WTC11 (cell line): ENCODE measurements around the gene CFHR4. TPM values are rescaled to one million over a fixed set of nuclear protein-coding genes. Genes with fewer than 3 reads are reported as not detected.

Experiments used
- ATAC-seq: fragments of 200-7000 bp; cut with Tn5 transposase; 2 replicates; pipeline ENCODE4 v1.10.0; 2021; ENCODE audit warnings: mild to moderate bottlenecking, moderate library complexity
- CTCF ChIA-PET: fragments of 300-600 bp; sonication (Branson Sonifier 250); formaldehyde crosslinking; loops from one replicate; lab custom pipeline; 2021; ENCODE audit warnings: antibody characterized with exemption; lab: Charles Lee
- POLR2A ChIA-PET: fragments of 350-600 bp; sonication (Branson Sonifier 250); formaldehyde crosslinking; loops from one replicate; lab custom pipeline; 2021; ENCODE audit warnings: antibody characterized with exemption; lab: Charles Lee
- DNase-seq: peaks from one replicate; pipeline ENCODE4 v3.0.0; 2021; ENCODE audit warnings: low spot score
- H3K27ac Mint-ChIP-seq: 2 replicates; pipeline ENCODE4 v1.8.0; 2021; ENCODE audit warnings: mixed read lengths
- H3K27me3 Mint-ChIP-seq: 2 replicates; pipeline ENCODE4 v1.8.0; 2021; ENCODE audit warnings: low read depth, mild to moderate bottlenecking, moderate library complexity, mixed read lengths
- H3K36me3 Mint-ChIP-seq: 2 replicates; pipeline ENCODE4 v1.8.0; 2021; ENCODE audit warnings: mixed read lengths
- H3K4me1 Mint-ChIP-seq: 2 replicates; pipeline ENCODE4 v1.8.0; 2022; ENCODE audit warnings: mixed read lengths
- H3K4me3 Mint-ChIP-seq: 2 replicates; pipeline ENCODE4 v1.8.0; 2021; ENCODE audit warnings: mild to moderate bottlenecking, moderate library complexity, mixed read lengths
- H3K9me3 Mint-ChIP-seq: 2 replicates; pipeline ENCODE4 v1.8.0; 2021; ENCODE audit warnings: mixed read lengths
- ATF2 ChIP-seq: sonication (generic); formaldehyde crosslinking; IDR thresholded peaks from 2 replicates; pipeline ENCODE4 v1.8.1; 2022; ENCODE audit warnings: low read depth, missing genetic modification reagents, borderline replicate concordance
- CREB1 ChIP-seq: sonication (generic); formaldehyde crosslinking; IDR thresholded peaks from 2 replicates; pipeline ENCODE4 v1.8.0; 2023; ENCODE audit warnings: mild to moderate bottlenecking, missing genetic modification reagents
- FOXJ3 ChIP-seq: sonication (generic); formaldehyde crosslinking; IDR thresholded peaks from 2 replicates; pipeline ENCODE4 v1.9.0; 2021; ENCODE audit warnings: missing genetic modification reagents, mild to moderate bottlenecking, borderline replicate concordance
- GABPB1 ChIP-seq: sonication (generic); formaldehyde crosslinking; IDR thresholded peaks from 2 replicates; pipeline ENCODE4 v1.8.1; 2023; ENCODE audit warnings: mild to moderate bottlenecking, missing genetic modification reagents
- GRHL2 ChIP-seq: fragments of 250-450 bp; sonication (Bioruptor Pico); IDR thresholded peaks from 2 replicates; pipeline ENCODE4 v1.8.0; 2022; ENCODE audit warnings: mild to moderate bottlenecking, moderate library complexity; ENCODE audit not compliant: insufficient replicate concordance, severe bottlenecking
- MLX ChIP-seq: sonication (generic); formaldehyde crosslinking; IDR thresholded peaks from 2 replicates; pipeline ENCODE4 v1.8.1; 2023; ENCODE audit warnings: mild to moderate bottlenecking, missing genetic modification reagents, moderate library complexity
- MXD4 ChIP-seq: fragments of 250-450 bp; sonication (Bioruptor Pico); IDR thresholded peaks from 2 replicates; pipeline ENCODE4 v1.8.0; 2021; ENCODE audit warnings: mild to moderate bottlenecking, moderate library complexity, borderline replicate concordance
- RELA ChIP-seq: sonication (generic); formaldehyde crosslinking; IDR thresholded peaks from 2 replicates; pipeline ENCODE4 v1.8.1; 2022; ENCODE audit warnings: missing genetic modification reagents, mild to moderate bottlenecking, borderline replicate concordance
- SMAD4 ChIP-seq: sonication (generic); formaldehyde crosslinking; IDR thresholded peaks from 2 replicates; pipeline ENCODE4 v1.8.0; 2022; ENCODE audit warnings: mild to moderate bottlenecking, missing genetic modification reagents
- SOX15 ChIP-seq: fragments of 250-450 bp; sonication (Bioruptor Pico); IDR thresholded peaks from 2 replicates; pipeline ENCODE4 v1.9.0; 2021; ENCODE audit warnings: mild to moderate bottlenecking
- STAT6 ChIP-seq: sonication (generic); formaldehyde crosslinking; conservative IDR thresholded peaks from 2 replicates; pipeline ENCODE4 v1.8.1; 2023; ENCODE audit warnings: mild to moderate bottlenecking, low read depth, missing genetic modification reagents, moderate library complexity
- TEAD1 ChIP-seq: sonication (generic); formaldehyde crosslinking; IDR thresholded peaks from 2 replicates; pipeline ENCODE4 v1.8.0; 2022; ENCODE audit warnings: mild to moderate bottlenecking, missing genetic modification reagents
- ZBTB21 ChIP-seq: sonication (generic); formaldehyde crosslinking; IDR thresholded peaks from 2 replicates; pipeline ENCODE4 v1.8.1; 2023; ENCODE audit warnings: mild to moderate bottlenecking, missing genetic modification reagents, borderline replicate concordance
- ZNF138 ChIP-seq: sonication (generic); formaldehyde crosslinking; conservative IDR thresholded peaks from 2 replicates; pipeline ENCODE4 v1.8.1; 2022; ENCODE audit warnings: mild to moderate bottlenecking, moderate library complexity, missing genetic modification reagents
- ZNF263 ChIP-seq: sonication (generic); formaldehyde crosslinking; IDR thresholded peaks from 2 replicates; pipeline ENCODE4 v1.8.1; 2022; ENCODE audit warnings: low read depth, mild to moderate bottlenecking, moderate library complexity, missing genetic modification reagents
- ZNF416 ChIP-seq: fragments of 250-450 bp; sonication (Bioruptor Pico); IDR thresholded peaks from 2 replicates; pipeline ENCODE4 v1.9.0; 2021; ENCODE audit warnings: mild to moderate bottlenecking, inconsistent platforms
- ZNF423 ChIP-seq: fragments of 250-450 bp; sonication (Bioruptor Pico); IDR thresholded peaks from 2 replicates; pipeline ENCODE4 v2.1.2; 2022; ENCODE audit warnings: mild to moderate bottlenecking, moderate library complexity
- total RNA-seq: library from RNA; stranded (reverse); gene quantifications from 3 replicates; pipeline ENCODE4 v1.2.3, GENCODE V29; 2021
- TF ChIP-seq, protein P1 (sequence below): sonication (generic); formaldehyde crosslinking; IDR thresholded peaks from 2 replicates; pipeline ENCODE4 v1.8.0; 2022; ENCODE audit warnings: mild to moderate bottlenecking, missing genetic modification reagents
- TF ChIP-seq, protein P2 (sequence below): fragments of 250-450 bp; sonication (Bioruptor Pico); conservative IDR thresholded peaks from 2 replicates; pipeline ENCODE4 v1.9.0; 2021; ENCODE audit warnings: mild to moderate bottlenecking
- TF ChIP-seq, protein P3 (sequence below): sonication (generic); formaldehyde crosslinking; IDR thresholded peaks from 2 replicates; pipeline ENCODE4 v1.8.1; 2022; ENCODE audit warnings: mild to moderate bottlenecking, moderate library complexity, missing genetic modification reagents
- TF ChIP-seq, protein P4 (sequence below): fragments of 250-450 bp; sonication (Bioruptor Pico); IDR thresholded peaks from 2 replicates; pipeline ENCODE4 v1.8.0; 2021; ENCODE audit warnings: mild to moderate bottlenecking
- TF ChIP-seq, protein P5 (sequence below): fragments of 250-450 bp; sonication (Bioruptor Pico); IDR thresholded peaks from 2 replicates; pipeline ENCODE4 v1.9.0; 2021; ENCODE audit warnings: mild to moderate bottlenecking, borderline replicate concordance

Gene CFHR4
- total RNA-seq, 1 experiment from 2014 or later, result 0.42 TPM

- H3K4me1 Mint-ChIP-seq, result no peaks in the 10 kb centered on the region
- ChIA-PET CTCF (no interaction called here), POLR2A (no interaction called here)
- DNase-seq (no peak), ATAC-seq (no peak)
- H3K36me3 Mint-ChIP-seq, result no peaks in the 10 kb centered on the region
- peaks cover 6% of the 10 kb centered on the region; the same call in 1 of the 2 replicates for H3K9me3 Mint-ChIP-seq
- H3K27me3 Mint-ChIP-seq, result no peaks in the 10 kb centered on the region
- no peak for TF ChIP-seq ZNF263 (CRISPR knock-in tag)
- TF ChIP-seq, protein P1, sequence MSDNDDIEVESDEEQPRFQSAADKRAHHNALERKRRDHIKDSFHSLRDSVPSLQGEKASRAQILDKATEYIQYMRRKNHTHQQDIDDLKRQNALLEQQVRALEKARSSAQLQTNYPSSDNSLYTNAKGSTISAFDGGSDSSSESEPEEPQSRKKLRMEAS, result no peak
- TF ChIP-seq ZNF423 (CRISPR knock-in tag), result no peak
- no peak for TF ChIP-seq SMAD4 (CRISPR knock-in tag)
- TF ChIP-seq, protein P2, sequence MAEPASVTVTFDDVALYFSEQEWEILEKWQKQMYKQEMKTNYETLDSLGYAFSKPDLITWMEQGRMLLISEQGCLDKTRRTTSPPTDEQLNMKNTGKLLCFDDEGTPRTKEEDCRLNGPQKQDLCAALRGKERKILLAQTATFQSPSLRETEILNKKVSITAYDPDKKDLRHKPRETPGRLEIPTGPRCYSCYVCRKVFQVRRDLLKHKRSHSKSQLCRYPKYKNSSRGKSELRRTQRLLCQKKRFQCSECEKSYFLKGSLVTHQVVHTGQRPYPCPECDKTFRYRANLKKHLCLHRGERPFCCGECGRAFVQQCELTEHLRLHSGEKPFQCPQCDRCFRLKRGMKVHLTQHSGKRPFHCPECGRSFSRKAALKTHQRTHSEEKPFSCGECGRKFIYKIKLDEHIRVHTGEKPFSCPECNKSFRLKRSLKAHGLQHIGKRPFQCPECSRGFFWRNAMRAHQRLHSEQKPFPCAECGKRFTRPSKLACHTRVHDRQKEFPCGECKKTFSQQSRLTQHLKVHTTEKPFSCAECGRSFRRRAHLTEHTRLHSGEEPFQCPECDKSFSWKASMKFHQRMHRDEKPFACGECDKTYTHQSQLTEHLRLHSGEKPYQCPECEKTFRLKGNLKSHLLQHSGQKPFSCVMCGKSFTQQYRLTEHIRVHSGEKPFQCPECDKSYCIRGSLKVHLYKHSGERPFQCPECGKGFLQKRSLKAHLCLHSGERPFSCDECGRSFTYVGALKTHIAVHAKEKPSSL (CRISPR knock-in tag), result no peak
- no peak for TF ChIP-seq GABPB1
- no peak for TF ChIP-seq ZNF416 (CRISPR knock-in tag)
- no peak for TF ChIP-seq SOX15 (CRISPR knock-in tag)
- TF ChIP-seq, protein P3, sequence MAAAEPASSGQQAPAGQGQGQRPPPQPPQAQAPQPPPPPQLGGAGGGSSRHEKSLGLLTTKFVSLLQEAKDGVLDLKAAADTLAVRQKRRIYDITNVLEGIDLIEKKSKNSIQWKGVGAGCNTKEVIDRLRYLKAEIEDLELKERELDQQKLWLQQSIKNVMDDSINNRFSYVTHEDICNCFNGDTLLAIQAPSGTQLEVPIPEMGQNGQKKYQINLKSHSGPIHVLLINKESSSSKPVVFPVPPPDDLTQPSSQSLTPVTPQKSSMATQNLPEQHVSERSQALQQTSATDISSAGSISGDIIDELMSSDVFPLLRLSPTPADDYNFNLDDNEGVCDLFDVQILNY, result no peak
- TF ChIP-seq, protein P4, sequence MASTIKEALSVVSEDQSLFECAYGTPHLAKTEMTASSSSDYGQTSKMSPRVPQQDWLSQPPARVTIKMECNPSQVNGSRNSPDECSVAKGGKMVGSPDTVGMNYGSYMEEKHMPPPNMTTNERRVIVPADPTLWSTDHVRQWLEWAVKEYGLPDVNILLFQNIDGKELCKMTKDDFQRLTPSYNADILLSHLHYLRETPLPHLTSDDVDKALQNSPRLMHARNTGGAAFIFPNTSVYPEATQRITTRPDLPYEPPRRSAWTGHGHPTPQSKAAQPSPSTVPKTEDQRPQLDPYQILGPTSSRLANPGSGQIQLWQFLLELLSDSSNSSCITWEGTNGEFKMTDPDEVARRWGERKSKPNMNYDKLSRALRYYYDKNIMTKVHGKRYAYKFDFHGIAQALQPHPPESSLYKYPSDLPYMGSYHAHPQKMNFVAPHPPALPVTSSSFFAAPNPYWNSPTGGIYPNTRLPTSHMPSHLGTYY (CRISPR knock-in tag), result no peak
- TF ChIP-seq MLX, result no peak
- TF ChIP-seq ATF2 (CRISPR knock-in tag), result no peak
- no peak overlapping the region for H3K27ac Mint-ChIP-seq
- H3K4me3 Mint-ChIP-seq, result no peak overlapping the region
Observed at GRCh38 chr1:196861429-196861828, 26.4 kb upstream of the CFHR4 start.

- DNase-seq, result no peak
- no peaks in the 10 kb centered on the region for H3K36me3 Mint-ChIP-seq
- peaks cover 6% of the 10 kb centered on the region; the same call in 1 of the 2 replicates for H3K9me3 Mint-ChIP-seq
- ChIA-PET CTCF (no interaction called here), POLR2A (no interaction called here)
- no peaks in the 10 kb centered on the region for H3K4me1 Mint-ChIP-seq
- H3K27me3 Mint-ChIP-seq, result no peaks in the 10 kb centered on the region
- H3K4me3 Mint-ChIP-seq, result no peak overlapping the region
- no peak for TF ChIP-seq STAT6
- no peak for TF ChIP-seq ZNF416 (CRISPR knock-in tag)
- no peak for TF ChIP-seq CREB1
- TF ChIP-seq SOX15 (CRISPR knock-in tag), result no peak
- no peak for TF ChIP-seq GABPB1
- no peak for TF ChIP-seq SMAD4 (CRISPR knock-in tag)
- no peak for TF ChIP-seq ZNF138 (CRISPR knock-in tag)
- TF ChIP-seq ZBTB21, result no peak
- no peak for TF ChIP-seq GRHL2
- TF ChIP-seq, protein P5, sequence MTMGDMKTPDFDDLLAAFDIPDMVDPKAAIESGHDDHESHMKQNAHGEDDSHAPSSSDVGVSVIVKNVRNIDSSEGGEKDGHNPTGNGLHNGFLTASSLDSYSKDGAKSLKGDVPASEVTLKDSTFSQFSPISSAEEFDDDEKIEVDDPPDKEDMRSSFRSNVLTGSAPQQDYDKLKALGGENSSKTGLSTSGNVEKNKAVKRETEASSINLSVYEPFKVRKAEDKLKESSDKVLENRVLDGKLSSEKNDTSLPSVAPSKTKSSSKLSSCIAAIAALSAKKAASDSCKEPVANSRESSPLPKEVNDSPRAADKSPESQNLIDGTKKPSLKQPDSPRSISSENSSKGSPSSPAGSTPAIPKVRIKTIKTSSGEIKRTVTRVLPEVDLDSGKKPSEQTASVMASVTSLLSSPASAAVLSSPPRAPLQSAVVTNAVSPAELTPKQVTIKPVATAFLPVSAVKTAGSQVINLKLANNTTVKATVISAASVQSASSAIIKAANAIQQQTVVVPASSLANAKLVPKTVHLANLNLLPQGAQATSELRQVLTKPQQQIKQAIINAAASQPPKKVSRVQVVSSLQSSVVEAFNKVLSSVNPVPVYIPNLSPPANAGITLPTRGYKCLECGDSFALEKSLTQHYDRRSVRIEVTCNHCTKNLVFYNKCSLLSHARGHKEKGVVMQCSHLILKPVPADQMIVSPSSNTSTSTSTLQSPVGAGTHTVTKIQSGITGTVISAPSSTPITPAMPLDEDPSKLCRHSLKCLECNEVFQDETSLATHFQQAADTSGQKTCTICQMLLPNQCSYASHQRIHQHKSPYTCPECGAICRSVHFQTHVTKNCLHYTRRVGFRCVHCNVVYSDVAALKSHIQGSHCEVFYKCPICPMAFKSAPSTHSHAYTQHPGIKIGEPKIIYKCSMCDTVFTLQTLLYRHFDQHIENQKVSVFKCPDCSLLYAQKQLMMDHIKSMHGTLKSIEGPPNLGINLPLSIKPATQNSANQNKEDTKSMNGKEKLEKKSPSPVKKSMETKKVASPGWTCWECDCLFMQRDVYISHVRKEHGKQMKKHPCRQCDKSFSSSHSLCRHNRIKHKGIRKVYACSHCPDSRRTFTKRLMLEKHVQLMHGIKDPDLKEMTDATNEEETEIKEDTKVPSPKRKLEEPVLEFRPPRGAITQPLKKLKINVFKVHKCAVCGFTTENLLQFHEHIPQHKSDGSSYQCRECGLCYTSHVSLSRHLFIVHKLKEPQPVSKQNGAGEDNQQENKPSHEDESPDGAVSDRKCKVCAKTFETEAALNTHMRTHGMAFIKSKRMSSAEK (CRISPR knock-in tag), result no peak
- TF ChIP-seq FOXJ3, result no peak
- TF ChIP-seq MXD4 (CRISPR knock-in tag), result no peak
- no peak for TF ChIP-seq RELA
- no peak for TF ChIP-seq TEAD1 (CRISPR knock-in tag)
- no peak for ATAC-seq
- H3K27ac Mint-ChIP-seq, result 0 out of 2 replicates have a peak overlapping the region, but pooled peaks have one; percentile 22
Observed at GRCh38 chr1:196866974-196867373, 20.9 kb upstream of the CFHR4 start.
